Midbrain (tissue), 1 donor: Measurements from ENCODE around the gene ZFAND3.
A peak's percentile ranks its signal among the peaks of the same experiment; 100 is the strongest.

Experiments
- DNase-seq: peaks from one replicate; lab custom pipeline; 2025; lab: John Stamatoyannopoulos, UW

ZFAND3 gene

DNA sequence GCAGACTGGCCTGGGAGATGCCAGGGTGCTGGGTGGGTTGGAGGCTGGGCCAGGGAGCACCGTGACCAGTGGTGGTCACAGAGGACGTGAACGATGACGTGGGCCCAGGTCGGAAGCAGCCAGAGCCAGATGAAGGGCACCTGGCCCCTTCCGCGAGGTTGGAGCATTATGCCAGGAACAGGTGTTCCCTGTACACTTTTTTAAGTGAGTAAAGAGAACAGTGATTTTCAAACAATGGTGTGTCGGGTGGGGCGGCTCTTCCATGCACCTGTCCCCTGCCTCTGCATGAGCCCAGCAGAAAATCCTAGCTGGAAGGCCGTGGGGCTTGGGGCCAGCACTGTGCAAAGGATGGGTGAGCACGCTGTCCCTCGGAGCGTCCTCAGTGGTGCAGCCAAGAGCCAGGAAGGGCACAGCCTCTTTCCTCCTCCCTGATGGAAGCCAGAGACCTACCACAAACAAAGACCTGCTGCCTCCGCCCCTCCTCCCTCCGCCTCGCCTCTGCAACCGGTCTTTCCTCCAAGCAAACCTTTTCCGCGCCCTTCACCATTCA lies 350.5 kb downstream of the ZFAND3 start:
- DNase-seq, result no peak

DNA sequence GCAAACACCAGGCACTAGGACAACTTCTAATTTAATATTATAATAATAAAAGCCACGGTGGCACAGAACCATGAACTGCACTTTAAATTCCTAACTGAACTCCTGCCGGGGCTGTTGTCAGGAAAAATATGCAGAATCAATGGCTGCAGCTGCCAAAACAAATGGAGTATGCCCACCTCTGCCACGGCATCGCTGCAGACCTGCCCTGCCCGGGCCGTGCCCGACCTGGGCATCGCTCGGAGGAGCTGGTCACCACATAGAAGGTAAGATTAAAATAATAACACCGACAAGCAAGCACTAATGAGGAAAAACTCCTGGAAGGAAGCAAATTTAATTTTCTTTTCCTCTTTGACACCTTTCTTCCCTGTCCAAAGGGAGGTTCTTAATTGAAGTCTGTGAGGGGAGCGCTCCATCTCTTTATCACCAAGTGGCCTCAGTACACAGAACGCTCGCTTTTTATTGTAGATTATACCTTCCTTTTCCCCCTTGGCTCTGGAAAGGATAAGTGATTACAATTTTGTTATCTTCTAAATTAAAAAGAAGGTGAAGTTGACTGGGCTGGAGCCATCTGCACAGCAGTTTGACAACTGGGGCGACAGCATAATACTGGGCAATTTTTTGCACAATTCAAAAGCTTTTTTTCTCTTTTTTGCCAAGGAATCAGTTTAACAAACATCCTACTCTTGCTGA lies 351.3 kb downstream of the ZFAND3 start:
- DNase-seq, result no peak

DNA sequence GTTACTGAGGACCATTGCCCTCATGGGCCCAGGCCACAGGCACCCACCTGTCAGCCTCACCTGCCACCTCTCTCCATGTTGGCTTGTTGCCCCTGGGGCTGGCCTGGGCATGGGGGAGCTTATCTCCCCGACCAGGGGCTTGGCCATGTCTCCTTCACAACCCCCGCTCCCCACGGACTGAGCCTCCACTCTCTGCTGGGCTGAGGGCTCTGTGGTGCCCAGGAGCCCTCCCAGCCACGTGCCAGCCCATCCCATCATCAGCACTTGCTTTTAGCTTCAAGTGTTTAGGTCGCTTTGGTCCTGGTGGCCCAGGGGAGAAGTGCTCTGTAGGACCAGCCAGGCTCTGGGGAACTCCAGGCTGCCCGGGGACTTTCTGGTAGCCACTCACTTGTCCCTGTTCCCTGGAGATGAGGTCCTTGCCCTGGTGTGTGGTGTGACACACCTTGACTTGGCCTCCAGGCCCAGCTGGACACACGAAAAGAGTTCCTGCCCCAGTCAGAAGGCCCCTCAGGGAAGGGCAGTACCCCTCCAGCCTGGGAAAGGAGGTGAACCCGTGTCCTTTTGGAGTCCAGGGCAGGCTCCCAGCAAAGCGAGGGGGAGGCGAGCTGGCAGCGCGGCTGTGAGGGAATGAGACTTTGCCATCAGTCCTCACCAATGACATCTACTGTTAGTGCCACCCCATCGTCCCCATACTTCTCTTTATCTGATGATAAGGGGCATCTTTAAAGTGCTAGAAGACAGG lies 352.6 kb downstream of the ZFAND3 start:
- DNase-seq, result no peak

DNA sequence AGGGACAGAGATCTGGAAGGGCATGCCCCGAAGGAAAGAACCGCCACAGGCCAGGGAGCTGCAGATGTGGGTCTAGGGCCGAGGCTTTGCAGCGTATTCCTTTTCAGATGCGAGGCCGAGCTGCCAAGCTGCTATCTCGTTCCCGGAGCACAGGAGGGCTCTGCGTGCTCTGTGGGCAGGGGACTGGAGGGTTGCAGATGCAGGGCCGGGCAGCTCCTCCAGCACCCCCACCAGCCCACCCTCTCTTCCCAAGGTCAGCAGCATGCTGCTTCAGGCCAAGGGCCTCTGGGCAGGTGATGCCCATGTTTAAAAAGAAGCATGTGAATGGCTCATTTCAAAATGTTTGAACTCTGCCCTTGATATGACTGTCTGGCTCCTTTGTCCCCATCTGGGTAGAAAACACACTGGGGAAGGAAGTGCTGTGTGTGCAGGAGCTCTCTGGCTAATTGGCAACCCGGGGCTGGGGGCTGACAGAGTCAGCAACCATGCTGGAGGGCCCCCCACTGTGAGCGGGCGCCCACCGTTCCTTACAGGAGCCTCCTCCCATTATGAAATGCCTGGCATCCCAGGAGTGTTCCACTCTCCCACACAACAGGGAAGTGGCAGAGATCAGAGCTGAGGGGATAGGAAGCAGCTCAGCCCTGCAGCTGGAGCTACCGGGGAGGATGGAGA lies 353.3 kb downstream of the ZFAND3 start:
- DNase-seq, result no peak

DNA sequence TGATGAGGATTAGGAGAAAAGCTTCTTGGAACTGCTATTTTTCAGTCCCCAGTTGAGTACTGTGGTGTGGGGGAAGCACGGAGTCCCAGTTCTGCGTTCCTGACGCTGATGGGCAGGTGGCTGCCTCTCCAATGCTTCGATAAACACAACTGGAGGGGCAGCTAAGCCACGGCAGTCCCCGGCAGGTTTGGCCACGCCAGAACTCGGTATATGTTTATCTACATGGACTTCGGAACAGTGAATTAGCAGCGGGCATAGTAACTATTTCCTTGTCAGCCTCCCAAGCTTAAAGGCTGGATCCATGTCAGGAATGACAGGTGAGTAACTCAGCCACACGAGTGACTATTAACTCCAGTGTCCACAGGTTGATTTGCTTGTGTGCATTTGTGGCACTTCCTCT lies 354.4 kb downstream of the ZFAND3 start:
- no peak for DNase-seq

DNA sequence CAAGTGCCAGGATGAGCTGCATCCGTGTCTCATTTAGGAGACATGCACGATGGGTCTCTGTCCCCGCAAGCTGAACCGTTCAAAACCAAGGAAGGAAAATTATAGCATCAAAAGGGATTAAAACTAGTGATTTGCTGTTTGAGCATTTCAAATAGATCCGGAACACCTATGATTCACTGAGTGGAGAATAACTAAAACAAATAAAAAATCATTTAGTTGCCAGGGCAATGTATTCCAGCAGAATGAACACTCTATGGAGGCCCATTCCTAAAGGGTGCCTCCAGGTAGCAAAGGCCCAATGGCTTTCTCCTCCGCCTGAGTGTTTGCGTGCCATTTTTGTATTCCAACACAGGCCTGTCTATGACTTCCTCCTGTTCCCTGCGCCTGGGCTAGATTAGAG lies 354.8 kb downstream of the ZFAND3 start:
- DNase-seq, result no peak

DNA sequence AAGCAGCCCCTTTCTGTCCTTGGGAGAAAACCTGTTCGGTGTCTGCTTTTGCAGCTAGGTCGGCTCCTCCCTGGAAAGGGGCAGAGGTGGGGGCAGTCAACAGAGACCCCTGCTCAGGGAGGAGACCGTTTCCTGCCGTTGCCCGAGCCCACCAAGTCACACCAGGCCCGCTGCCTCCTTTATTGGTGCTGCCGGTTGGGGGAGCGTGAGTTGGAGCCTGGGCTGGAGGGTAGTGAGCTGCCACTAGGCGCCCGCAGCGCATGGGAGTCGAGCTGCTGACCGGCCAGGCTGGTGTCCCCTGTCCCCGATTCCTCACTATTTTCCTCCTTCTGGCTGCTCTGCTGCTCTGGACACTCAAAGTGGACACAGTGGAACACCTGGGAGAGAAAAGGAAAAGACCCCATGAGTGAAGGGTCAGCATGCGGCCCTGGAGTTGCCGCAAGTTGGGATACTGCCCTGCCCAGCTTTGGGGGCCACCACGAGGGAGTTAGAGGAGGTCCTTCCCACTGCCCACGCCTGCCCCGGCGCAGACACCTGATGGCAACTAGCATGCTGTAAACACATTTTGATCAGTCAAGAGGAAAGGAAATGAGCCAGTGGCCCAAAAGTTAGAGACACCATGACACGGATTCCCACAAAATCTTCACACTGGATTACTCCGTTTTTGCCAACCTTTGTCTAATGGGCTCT lies 355.4 kb downstream of the ZFAND3 start:
- no peak for DNase-seq

DNA sequence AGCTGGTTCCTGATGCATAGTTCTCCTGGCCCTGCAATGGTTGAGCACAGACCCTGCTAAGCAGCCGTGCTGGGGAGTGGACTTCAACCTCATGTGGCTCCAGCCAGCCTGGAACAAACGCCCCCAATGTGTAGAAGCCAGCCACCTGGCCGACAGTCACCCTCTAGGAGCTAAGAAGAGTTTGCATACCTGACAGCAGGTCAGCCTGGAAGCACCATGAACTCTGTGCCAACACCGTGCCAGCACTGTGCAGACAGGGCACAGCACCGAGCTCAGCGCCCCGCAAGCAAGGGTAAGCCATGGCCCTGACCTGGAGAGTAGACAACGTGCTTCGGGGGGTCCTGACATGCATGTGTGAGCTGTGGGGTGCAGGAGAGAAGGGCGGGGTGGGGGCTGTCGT lies 356.3 kb downstream of the ZFAND3 start:
- no peak for DNase-seq

DNA sequence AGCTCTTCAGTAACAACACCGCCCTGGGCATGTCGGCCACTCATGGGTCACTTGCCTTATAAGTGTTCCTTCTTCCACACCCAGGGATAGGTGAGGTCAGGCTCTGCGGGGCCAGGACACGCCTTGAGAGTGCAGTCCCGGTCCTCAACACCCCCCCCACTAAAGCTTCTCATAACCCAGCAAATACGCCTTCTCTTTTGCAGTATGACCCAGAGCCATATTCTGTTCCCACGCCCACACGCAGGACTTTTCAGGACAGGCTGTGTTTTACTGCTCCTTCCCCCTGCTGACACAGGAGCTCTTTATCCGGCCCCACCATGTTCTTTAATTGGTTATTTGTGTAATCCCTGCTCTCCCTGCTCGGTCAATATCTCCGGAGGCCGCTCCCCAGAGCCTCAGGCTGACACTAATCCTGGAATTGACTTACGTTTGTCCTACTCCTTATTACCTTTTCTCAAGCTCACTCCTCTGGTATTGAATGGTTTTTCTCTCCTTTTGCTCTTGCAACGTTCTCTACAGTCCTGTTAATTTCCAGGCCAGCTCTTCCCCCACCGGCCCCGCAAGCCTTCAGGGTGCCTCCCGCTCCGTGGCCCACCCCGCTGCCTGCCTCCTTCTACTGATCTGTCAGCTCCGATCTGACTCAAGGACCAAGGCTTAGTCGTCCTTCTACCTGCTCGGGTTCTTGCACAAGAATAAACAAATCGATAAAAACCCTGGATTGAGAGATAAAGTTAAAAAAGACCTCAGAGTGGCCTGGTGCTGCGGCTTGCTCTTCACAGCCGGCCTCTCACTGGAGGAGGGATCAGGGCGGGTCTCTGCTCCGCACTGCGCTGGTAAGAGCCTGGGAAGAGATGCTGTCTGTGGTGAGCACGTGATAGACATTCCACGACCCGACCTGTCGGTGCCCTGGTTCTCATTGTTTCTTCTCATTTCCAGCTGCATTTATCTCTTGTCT lies 357.5 kb downstream of the ZFAND3 start:
- DNase-seq, result no peak

DNA sequence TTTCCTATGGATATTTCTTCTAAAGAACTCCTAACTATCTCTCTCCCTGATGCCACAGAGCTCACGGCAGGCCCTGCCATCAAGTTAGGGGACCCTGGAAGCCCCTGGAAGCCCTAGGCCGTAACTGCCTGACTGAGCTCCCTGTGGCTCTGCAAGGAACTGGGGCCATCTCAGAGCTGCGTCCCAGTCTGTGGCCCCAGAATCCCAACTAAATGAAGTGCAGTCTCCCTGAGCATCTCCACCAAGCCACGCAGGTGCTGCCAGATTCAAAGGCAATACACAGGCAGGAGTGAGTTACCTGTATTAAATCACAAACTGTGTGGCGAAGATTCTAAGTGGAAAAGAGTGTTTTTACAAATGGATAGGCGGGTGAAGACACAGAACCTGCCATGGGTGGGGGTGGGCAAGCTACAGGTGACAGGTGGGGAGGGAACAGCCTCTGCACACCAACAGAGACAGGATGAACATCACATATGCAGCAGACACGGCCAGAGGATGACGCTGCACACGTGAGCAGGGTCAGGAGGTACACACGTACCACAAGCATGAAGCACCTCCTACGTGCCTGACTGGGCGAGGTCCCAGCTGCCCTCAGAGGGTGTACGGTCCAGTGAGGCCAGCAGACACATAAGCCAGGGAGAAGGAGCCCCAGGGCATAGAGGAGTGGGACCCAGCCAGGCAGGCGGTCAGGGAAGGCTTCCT lies 358.5 kb downstream of the ZFAND3 start:
- DNase-seq, result no peak

DNA sequence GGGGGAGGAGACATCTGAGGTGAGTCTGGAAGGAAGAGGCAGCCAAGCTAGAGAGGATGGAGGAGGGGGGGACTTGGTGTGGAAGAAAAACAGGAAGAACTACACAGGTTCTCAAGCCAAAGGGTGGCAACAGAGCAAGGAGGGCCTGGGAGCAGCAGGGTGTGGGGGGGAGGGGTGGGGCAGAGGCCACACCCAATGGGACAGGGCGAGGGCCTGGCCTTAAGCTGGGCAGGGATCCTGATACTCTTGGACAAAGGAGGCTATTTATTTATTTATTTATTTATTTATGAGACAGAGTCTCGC lies 359.0 kb downstream of the ZFAND3 start:
- no peak for DNase-seq

DNA sequence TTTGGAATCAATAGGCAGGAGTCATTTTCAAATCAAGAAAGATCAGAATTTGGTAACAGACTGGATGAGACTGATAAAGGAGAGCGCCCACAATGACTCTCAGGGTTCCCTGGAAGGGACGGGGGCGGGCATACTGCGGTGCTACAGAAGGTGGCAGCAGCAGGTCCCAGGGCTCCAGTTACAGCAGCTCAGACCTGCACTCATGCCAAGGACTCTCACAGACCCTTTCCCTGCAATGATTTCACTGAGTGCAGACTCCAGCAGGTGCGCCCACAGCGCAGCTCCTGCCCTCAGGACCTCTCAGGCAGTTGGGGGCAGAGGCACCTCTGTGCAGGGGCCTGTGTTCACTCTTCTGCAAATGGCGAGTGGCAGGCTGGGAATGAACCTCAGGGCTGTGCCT lies 359.8 kb downstream of the ZFAND3 start:
- no peak for DNase-seq

DNA sequence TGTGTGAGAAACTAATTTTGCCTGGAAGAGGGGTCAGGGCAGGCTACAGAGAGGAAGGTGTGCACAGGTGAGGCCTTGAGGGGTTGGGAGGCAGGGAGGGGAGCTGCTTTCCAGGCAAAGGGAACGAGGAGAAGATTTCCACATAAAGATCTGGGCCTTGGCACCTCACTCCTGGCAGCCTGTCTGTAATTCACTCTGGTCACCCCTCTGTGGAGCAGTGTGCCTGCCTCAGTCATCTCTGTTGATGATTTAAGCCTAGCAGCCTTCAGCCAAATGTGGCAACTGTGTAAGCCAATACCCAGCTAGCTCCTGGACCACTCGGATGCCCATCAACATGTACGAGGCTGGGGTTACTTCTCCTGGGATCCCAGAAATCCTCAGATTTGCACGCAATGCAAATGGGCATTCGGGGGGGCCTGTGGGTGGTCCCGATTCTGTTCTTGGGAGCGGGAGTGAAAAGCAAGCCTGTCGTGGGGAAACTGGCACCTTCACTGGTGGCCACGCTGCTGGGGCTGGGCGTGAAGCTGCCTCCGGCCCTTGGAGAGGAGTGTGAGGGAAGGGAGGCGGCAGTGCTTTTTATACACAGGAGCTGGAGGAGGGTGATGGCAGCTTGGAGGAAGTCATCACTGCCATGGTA lies 360.4 kb downstream of the ZFAND3 start:
- DNase-seq, result no peak

DNA sequence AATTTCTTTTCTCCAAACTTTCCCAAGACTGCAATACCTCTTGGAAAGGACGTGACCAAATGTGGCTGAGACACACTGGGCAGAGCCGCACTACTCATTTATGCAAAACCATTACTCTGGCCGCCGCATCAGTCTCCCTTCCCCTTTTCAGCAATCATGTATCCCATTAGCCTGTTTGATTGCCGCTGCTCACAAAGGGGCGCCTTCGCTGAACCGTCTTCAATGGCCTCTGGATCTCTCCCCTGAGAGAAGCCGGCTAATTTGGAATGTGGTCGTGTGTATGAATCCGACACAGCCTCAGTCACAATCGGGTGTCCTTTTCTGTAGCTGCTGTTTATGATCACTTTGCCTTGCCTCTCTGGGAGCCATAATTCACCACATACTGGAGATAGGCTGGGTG lies 361.1 kb downstream of the ZFAND3 start:
- no peak for DNase-seq

DNA sequence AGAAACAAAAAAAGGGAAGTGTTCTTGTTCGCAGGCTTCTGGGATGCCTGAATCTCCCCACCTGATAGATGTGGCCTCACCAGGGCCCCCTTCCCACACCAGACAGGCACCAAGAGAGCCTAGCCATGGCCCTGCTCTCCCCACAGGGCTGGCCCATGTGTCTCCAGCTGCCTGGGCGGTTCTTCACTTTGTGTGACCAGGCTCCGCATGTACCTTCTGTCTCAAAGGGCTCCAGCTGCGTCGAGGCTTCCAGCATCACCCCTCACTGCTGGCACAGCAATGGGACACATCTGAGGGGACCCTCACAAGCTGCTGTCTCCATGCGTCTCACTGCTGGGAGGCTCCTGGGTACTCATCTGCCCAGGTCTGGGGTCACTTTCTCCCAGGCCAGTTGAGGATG lies 362.9 kb downstream of the ZFAND3 start:
- DNase-seq, result no peak

DNA sequence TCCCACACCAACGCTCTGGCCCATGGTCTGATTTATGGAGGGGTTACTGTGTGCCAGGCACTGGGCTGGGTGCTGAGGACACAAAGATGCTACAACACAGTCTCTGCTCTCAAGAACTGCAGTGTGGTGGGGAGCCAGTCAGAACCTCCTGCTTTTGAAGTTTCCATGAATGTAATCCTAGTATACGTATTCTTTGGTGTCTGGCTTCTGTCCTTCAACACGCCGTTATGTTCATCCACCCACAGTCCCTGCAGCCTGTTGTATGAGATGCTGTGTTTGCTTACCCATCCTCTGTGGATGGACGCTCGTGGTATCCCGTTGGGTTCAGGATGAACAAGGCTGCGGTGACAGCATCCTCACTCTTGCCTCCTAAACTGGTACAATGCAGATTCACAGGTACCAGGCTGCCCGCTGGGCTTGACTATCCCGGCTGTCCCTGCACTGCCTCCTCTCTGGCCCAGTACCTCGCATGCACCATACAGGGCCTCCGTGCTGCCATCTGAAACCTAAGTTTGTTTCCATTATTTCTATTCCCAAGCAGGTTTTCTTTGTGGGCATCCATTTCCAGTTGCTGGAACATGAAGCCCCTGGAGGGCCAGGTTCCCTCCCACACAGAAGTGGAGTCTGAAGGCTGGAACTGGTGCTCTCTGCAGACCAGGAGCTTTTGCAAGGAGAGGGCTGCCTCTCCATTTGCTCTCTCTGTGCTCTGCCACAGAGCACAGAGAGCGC lies 364.5 kb downstream of the ZFAND3 start:
- DNase-seq, result no peak

DNA sequence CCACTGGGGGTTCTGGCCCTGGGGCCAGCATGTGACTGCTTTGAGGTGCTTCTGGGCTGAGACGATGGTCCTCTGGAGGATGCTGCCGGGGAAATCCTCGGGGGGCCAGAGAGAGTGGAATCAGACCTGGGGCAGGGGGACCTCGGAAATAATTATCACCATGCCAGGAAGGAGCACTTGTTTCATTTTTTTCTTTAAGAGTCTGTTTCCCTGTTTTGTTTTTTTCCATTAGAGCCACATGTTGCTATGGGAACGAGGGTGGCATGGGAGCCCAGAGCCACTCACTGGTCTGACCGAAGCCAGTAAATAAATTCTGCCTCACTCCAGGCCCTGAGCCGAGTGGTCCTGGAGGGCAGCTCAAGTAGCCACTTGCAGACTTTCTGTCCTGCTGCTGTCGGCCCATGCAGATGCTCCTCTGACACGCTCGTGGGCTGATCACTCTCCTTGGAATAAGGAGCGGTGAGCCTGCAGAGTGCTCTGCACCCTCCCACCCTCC lies 365.1 kb downstream of the ZFAND3 start:
- peak; percentile 34 for DNase-seq

DNA sequence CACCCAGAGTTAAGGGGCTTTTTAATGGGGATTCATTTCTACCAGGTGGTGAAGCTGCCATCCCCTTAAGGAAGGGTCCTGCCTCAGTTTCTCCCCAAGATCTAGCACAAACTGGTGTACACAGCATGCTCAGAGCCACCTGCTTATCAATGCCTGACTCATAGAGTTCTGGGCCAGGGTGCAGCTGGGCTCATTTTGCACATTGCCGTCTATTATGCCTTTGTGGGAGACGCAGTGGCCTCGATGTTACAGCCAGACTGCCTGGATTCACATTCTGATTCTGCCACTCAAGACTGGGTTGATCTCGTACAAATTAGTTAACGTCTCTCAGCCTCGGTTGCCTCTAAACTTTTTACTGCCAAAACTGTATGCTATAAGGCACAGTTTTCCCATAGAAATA lies 365.7 kb downstream of the ZFAND3 start:
- DNase-seq, result peak; percentile 19

DNA sequence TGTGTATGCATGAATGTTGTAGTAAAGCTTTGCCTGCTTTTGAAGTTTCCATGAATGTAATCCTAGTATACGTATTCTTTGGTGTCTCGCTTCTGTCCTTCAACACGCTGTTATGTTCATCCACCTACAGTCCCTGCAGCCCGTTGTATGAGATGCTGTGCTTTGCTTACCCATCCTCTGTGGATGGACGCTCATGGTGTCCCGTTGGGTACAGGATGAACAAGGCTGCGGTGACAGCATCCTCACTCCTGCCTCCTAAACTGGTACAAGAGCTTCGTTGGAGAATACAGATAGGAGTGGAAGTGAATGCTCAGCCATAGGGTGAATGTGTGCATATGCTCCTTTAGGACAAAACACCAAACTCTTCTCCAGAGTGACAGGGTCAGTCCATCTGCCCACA lies 366.2 kb downstream of the ZFAND3 start:
- DNase-seq, result no peak
